ENCODE results near the gene DALRD3. TPM values are rescaled to one million over a fixed set of nuclear protein-coding genes. Genes with fewer than 3 reads are reported as not detected.

The DALRD3 gene
- total RNA-seq, 1 donor from 2014 or later = 11.8 TPM

GRCh38 chr3:48980295-48980694 lies 38.1 kb downstream of the DALRD3 start:
- no peak for DNase-seq
- TF ChIP-seq, protein P1, sequence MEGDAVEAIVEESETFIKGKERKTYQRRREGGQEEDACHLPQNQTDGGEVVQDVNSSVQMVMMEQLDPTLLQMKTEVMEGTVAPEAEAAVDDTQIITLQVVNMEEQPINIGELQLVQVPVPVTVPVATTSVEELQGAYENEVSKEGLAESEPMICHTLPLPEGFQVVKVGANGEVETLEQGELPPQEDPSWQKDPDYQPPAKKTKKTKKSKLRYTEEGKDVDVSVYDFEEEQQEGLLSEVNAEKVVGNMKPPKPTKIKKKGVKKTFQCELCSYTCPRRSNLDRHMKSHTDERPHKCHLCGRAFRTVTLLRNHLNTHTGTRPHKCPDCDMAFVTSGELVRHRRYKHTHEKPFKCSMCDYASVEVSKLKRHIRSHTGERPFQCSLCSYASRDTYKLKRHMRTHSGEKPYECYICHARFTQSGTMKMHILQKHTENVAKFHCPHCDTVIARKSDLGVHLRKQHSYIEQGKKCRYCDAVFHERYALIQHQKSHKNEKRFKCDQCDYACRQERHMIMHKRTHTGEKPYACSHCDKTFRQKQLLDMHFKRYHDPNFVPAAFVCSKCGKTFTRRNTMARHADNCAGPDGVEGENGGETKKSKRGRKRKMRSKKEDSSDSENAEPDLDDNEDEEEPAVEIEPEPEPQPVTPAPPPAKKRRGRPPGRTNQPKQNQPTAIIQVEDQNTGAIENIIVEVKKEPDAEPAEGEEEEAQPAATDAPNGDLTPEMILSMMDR (IDR thresholded peaks at IDR 0.05; ENCODE audit: borderline replicate concordance) = no peak
- Histone ChIP-seq H3K4me3 (no peak overlapping the region), H3K4me1 (peaks cover 43% of the 10 kb centered on the region), H3K27ac (replicated peaks) (peak overlapping the region; percentile 33), H3K36me3 (peaks cover 96% of the 10 kb centered on the region), H3K27me3 (ENCODE audit: low read depth) (no peaks in the 10 kb centered on the region), H3K9me3 (replicated peaks) (no peaks in the 10 kb centered on the region)
- intact Hi-C loops (cut with micrococcal nuclease) = no loop called here

DNA sequence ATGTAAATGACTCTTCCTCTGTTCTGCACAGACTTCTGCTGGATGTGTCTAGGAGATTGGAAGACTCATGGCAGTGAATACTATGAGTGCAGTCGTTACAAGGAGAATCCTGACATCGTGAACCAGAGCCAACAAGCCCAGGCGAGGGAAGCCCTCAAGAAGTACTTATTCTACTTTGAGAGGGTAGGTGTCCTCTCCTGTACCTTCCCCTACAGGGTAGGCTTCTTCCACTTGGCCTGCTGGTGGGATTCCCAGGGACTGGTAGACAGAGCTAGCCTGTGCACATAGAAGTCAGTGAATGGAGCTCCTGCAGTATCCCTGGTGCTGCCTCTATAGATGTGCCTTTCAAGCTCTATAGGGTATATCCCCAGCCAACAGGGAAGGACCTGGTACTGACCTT lies 38.9 kb downstream of the DALRD3 start:
- intact Hi-C loops (cut with micrococcal nuclease) = no loop called here
- Histone ChIP-seq H3K36me3 (peaks cover 96% of the 10 kb centered on the region), H3K27me3 (ENCODE audit: low read depth) (no peaks in the 10 kb centered on the region), H3K9me3 (replicated peaks) (no peaks in the 10 kb centered on the region), H3K4me3 (no peak overlapping the region), H3K4me1 (peaks cover 43% of the 10 kb centered on the region), H3K27ac (replicated peaks) (peak overlapping the region; percentile 33)
- DNase-seq = no peak
- TF ChIP-seq, protein P1 (IDR thresholded peaks at IDR 0.05; ENCODE audit: borderline replicate concordance) = no peak

DNA sequence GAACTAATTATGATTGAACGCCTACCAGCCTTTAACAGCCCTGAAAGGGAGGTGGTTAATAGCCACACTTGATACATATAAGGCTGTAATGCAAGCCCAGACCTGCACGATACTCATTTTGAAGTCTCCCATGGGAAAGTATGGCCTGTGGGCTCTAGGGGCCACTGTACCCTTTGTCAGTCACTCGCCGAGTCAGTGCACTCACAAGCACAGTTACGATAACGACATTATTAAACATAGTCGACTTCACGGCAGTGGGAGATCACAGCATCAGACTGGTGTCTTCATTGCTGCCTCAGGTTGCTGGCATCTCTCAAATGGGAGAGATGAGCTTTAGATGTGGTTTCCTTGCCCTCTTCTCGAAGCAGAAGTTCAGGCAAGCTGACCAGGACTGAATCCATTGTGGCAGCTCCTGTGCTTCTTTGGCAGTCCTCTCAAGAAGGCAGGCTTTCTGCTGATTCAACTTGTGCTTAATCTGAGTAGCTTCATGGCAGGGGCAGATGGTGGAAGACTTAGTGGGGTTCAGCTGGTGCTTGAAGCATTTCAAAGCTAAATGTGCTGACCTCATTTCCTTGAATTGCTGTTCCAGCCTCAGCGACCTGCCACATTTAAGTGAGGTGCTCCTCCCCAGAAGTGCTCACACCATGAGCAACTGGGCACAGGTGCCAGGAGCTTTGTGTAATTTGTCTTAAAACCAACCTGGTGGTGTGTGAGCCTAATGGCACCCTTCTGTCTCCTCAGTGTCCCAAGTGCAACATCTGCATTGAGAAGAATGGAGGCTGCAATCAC lies 44.1 kb downstream of the DALRD3 start:
- H3K4me1 ChIP-seq = peaks cover 3% of the 10 kb centered on the region
- H3K27me3 ChIP-seq (ENCODE audit: low read depth) = no peaks in the 10 kb centered on the region
- H3K4me3 ChIP-seq = no peak overlapping the region
- TF ChIP-seq, protein P1 (IDR thresholded peaks at IDR 0.05; ENCODE audit: borderline replicate concordance) = no peak
- no peak overlapping the region for H3K27ac ChIP-seq (replicated peaks)
- no peaks in the 10 kb centered on the region for H3K9me3 ChIP-seq (replicated peaks)
- intact Hi-C loops (cut with micrococcal nuclease) = no loop called here
- DNase-seq = no peak
- peaks cover 97% of the 10 kb centered on the region for H3K36me3 ChIP-seq

DNA sequence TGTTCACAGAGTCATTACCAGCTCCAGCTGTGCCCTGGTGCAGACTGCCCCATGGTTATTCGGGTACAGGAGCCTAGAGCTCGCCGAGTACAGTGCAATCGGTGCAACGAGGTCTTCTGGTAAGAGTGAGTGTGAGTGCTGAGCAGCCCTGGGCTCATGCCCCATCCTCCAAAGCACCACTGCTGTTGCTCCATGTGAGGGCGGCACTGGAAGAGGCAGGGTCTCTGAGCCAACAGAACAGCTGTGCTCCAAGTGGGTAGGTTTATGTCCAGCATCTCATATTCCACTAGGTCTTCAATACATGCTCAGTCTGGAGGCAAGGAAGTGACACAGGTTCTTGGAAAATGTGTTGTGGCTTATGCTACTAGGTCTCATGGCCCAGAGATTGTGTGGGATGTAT lies 47.8 kb downstream of the DALRD3 start:
- DNase-seq = no peak
- Histone ChIP-seq H3K27me3 (ENCODE audit: low read depth) (no peaks in the 10 kb centered on the region), H3K9me3 (replicated peaks) (no peaks in the 10 kb centered on the region), H3K4me3 (no peak overlapping the region), H3K27ac (replicated peaks) (no peak overlapping the region), H3K4me1 (no peaks in the 10 kb centered on the region), H3K36me3 (peaks cover 100% of the 10 kb centered on the region)
- intact Hi-C loops (cut with micrococcal nuclease) = no loop called here
- TF ChIP-seq, protein P1 (IDR thresholded peaks at IDR 0.05; ENCODE audit: borderline replicate concordance) = no peak

DNA sequence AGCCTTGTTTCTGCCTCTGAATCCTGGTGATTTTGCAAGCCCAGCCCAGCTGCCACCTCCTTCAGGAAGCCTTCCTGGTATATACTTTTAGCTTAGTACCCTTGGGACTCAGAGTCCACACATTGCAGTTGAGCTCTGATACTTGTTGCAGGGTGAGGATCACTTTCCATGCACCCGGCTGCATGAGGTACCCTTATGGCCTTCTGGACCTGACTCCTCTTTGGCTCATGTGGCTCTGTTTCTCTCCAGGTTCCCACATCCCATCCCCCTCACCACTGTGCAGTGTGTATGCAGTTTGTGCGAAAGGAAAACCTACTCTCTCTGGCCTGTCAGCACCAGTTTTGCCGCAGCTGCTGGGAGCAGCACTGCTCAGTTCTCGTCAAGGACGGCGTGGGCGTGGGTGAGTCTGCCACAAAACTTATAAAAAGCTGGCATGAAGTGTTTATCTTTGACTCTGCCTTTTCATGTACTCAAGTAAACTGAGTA lies 51.5 kb downstream of the DALRD3 start:
- Histone ChIP-seq H3K27ac (replicated peaks) (no peak overlapping the region), H3K36me3 (peaks cover 91% of the 10 kb centered on the region), H3K4me3 (no peak overlapping the region), H3K4me1 (peaks cover 3% of the 10 kb centered on the region), H3K9me3 (replicated peaks) (no peaks in the 10 kb centered on the region), H3K27me3 (ENCODE audit: low read depth) (no peaks in the 10 kb centered on the region)
- TF ChIP-seq, protein P1 (IDR thresholded peaks at IDR 0.05; ENCODE audit: borderline replicate concordance) = no peak
- intact Hi-C loops (cut with micrococcal nuclease) = no loop called here
- no peak for DNase-seq

Measured in left ventricle myocardium inferior (tissue), 1 donor.